ENCODE data around the gene STX16. TPM values are rescaled to one million over a fixed set of nuclear protein-coding genes. Genes with fewer than 3 reads are reported as not detected.

Gene STX16
- total and polyA plus RNA-seq, 9 of the 15 experiments (the other 6 are each of a cell fraction or from before 2014, with no cell fraction given) = 4.4 to 43.5 (median 14.7) TPM

GRCh38 chr20:58693226-58694006 is 42.3 kb downstream of the STX16 start (continued):
- TF ChIP-seq ZNF407 (IDR thresholded peaks at IDR 0.05; ENCODE audit: low read depth) (no peak), LCOR (CRISPR knock-in tag; IDR thresholded peaks at IDR 0.05) (no peak)
